Stimulated activated CD8-positive, alpha-beta memory T cell treated with anti-CD3 and anti-CD28 coated beads, Interleukin-4, amount 100 ng/mL, for 24 hours (primary cell): Measurements from ENCODE around the gene NTNG1.

Experiments
- DNase-seq: peaks from one replicate; pipeline ENCODE4 v3.0.0-alpha.2; 2020; ENCODE audit warnings: low read depth

NTNG1 gene

GRCh38 chr1:107407011-107407410, 266.2 kb downstream of the NTNG1 start:
- DNase-seq, result no peak

- DNase-seq, result no peak
Measured at GRCh38 chr1:107413546-107413945, 272.7 kb downstream of the NTNG1 start.

- DNase-seq, result no peak
Measured at GRCh38 chr1:107413951-107414350, 273.1 kb downstream of the NTNG1 start.

- no peak for DNase-seq
Measured at GRCh38 chr1:107414550-107414949, 273.7 kb downstream of the NTNG1 start.

- DNase-seq, result no peak
Measured at GRCh38 chr1:107415241-107415640, 274.4 kb downstream of the NTNG1 start.

- no peak for DNase-seq
Measured at GRCh38 chr1:107419003-107419402, 278.2 kb downstream of the NTNG1 start.

- DNase-seq, result no peak
Measured at GRCh38 chr1:107422901-107423300, 282.1 kb downstream of the NTNG1 start.

- DNase-seq, result no peak
Measured at GRCh38 chr1:107430540-107431228, 289.8 kb downstream of the NTNG1 start.

GRCh38 chr1:107432108-107432507, 291.3 kb downstream of the NTNG1 start:
- DNase-seq, result no peak

GRCh38 chr1:107433068-107433467, 292.2 kb downstream of the NTNG1 start:
- DNase-seq, result no peak

- DNase-seq, result no peak
Measured at GRCh38 chr1:107433635-107434360, 293.0 kb downstream of the NTNG1 start.

GRCh38 chr1:107434361-107434693, 293.5 kb downstream of the NTNG1 start:
- DNase-seq, result no peak

- no peak for DNase-seq
Measured at GRCh38 chr1:107436552-107437241, 295.9 kb downstream of the NTNG1 start.

- DNase-seq, result no peak
Measured at GRCh38 chr1:107439567-107439966, 298.7 kb downstream of the NTNG1 start.

- DNase-seq, result no peak
Measured at GRCh38 chr1:107442551-107442950, 301.7 kb downstream of the NTNG1 start.

- DNase-seq, result no peak
Measured at GRCh38 chr1:107443027-107443426, 302.2 kb downstream of the NTNG1 start.

GRCh38 chr1:107443860-107444259, 303.0 kb downstream of the NTNG1 start:
- no peak for DNase-seq

GRCh38 chr1:107444302-107444701, 303.5 kb downstream of the NTNG1 start:
- DNase-seq, result no peak

GRCh38 chr1:107449326-107449725, 308.5 kb downstream of the NTNG1 start:
- no peak for DNase-seq

GRCh38 chr1:107450899-107451664, 310.2 kb downstream of the NTNG1 start:
- no peak for DNase-seq

GRCh38 chr1:107451715-107452114, 310.9 kb downstream of the NTNG1 start:
- no peak for DNase-seq

- DNase-seq, result no peak
Measured at GRCh38 chr1:107454791-107455190, 314.0 kb downstream of the NTNG1 start.
